GM18867 (cell line): ENCODE results near the gene AMFR.
A peak's percentile ranks its signal among the peaks of the same experiment; 100 is the strongest.

Source experiments
- ATAC-seq: cut with Tn5 transposase; IDR thresholded peaks from one replicate; pipeline ENCODE4 v1.9.1; 2021; ENCODE audit warnings: mild to moderate bottlenecking, moderate library complexity; ENCODE audit not compliant: unreplicated experiment

AMFR gene

DNA sequence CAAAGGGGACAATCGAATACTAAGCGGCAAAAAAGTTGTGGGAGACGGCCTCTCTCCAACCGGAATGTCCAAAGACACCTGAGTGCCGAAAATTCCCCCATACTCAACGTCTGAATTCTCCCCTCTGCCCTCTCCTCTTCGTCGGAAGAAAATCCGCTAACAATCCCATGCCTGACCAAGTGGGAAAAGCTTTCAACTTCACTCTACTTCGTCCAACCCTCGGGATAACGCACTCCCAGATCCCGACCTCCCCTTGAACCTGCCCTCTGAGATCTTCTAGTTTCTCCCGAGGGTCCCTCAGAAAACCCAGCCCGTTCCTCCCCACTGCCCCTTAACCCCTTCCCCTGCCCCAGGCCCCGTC is 961 bp downstream of the AMFR start:
- no peak for ATAC-seq

DNA sequence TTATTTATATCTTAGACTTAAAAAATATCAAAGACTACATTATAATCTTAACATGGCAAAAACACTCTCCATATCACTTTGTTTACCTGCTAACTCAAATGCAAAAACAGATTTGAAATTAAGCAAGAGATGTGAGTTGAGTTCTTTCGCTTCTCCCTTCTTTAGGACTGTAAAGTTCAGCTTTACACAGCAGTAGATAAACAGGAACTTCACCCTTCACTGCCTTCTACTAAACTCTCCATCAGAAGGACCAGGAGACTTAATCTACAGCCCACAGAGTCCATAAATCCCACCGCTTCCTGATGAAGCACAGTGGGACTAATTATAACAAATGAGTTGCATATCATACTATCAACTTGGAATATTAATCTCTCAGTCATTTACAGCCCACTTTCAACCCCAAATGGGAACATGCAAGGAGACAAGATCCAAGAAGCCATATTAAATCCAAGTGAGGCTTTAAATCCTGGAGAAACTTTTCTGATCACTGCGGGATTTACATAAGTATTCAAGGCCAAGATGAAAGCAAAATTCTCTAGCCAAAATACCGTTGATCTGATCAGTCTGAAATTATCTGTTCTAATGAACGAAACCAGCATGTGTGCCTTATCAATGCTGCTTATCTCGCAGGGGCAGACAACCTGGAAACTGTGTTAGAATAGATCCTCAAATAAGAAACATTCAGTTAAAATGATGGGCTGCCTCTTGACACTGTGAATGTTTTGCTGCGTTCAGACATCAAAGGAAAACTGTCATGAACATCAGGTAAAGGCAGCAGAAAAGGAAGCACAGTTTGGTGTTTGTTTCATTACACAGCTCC is 1.6 kb downstream of the AMFR start:
- peak; percentile 22 for ATAC-seq

- no peak for ATAC-seq
These were observed 2.4 kb downstream of the AMFR start for GRCh38 chr16:56422896-56423441.

- ATAC-seq, result no peak
These were observed 3.2 kb downstream of the AMFR start for GRCh38 chr16:56421976-56422669.

DNA sequence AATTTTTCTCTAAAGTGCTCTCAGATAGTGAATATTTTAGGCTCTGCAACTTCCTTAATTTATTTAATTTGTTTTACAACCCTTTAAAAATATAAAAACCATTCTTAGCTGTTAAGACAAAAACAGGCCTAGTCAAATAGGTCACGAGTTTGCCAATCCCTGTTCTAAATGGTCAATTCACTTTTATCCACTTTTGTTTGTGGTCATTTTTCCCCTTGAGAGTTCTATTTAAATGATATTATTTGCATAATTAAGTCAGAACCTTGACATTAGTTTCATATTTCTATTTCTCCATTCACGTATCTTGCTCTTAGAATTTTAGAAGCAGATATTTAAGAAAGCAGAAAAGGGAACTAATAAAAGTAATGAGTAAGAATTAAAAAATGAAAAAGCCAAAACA is 4.0 kb downstream of the AMFR start:
- ATAC-seq, result no peak

DNA sequence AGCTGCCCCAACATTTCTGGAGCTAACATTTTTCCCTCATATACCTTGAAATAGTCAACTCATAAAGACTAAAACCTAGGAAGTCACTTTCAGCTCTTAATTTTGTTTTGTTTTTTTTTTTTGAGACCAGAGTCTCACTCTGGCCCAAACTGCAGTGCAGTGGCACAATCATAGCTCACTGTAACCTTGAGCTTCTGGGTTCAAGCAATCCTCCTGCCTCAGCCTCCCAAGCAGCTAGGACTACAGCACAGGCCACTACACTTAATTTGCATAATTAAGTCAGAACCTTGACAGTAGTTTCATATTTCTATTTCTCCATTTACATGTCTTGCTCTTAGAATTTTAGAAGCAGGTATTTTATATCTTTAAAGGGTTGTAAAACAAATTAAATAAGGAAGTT is 4.7 kb downstream of the AMFR start:
- ATAC-seq, result no peak

GRCh38 chr16:56419740-56420548 is 5.4 kb downstream of the AMFR start:
- ATAC-seq, result no peak

GRCh38 chr16:56417138-56417537 is 8.2 kb downstream of the AMFR start:
- ATAC-seq, result no peak

- no peak for ATAC-seq
These were observed 9.5 kb downstream of the AMFR start for GRCh38 chr16:56415875-56416274.

- no peak for ATAC-seq
These were observed 11.0 kb downstream of the AMFR start for GRCh38 chr16:56414366-56414765.

- ATAC-seq, result no peak
These were observed 12.0 kb downstream of the AMFR start for GRCh38 chr16:56413381-56413780.

DNA sequence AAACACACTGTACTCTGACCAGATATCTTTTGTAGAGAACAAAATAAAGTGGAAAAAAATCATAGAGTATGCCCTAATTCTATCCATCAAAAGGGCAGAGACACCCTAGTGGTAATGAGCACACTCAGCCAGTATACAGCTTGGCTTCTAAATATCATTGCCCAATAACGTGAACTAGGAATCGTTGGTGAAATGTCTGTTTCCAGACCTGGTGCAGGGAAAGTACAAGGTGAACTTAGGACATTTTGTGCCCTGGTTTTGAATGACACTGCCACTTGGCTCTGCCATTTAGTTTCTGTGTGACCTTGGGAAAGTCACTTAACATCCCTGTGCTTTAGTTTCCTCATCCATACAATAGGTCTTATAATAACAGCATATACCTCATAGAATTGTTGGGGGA is 13.7 kb downstream of the AMFR start:
- no peak for ATAC-seq

DNA sequence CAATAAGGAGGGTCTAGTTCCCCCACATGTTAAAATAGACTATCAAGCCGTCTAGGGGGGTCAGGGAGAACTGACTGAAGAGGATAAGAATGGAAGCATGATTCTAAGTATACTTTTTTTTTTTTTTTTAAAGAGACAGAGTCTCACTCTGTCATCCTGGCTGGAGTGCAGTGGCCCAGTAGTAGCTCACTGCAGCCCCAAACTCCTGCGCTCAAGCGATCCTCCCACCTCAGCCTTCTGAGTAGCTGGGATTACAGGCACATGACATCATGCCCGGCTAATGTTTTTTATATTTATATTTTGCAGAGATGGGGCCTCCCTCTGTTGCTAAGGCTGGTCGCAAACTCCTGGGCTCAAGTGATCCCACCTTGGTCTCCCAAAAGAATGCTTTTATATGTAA is 14.2 kb downstream of the AMFR start:
- ATAC-seq, result no peak

DNA sequence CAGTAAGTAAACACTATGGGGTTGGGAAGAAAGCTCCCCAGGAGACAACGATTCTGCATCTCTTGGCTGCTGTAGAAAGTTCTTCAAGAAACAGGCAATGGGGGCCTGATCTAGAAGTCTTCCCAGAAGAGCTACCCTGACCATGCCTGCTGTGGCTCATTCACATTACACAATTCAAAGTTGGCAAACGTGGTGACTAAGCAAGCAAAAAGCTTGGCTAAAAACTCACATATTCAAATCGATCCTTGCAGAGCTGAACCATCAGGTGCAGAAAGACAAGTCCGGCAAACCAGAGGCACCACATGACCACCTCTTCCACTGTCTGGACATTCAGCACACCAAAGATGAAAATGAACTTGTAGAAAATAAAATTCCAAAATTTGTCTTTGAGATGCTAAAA is 16.1 kb downstream of the AMFR start:
- ATAC-seq, result no peak

- no peak for ATAC-seq
These were observed 16.8 kb downstream of the AMFR start for GRCh38 chr16:56408379-56409098.

GRCh38 chr16:56405977-56406672 is 19.2 kb downstream of the AMFR start:
- no peak for ATAC-seq

DNA sequence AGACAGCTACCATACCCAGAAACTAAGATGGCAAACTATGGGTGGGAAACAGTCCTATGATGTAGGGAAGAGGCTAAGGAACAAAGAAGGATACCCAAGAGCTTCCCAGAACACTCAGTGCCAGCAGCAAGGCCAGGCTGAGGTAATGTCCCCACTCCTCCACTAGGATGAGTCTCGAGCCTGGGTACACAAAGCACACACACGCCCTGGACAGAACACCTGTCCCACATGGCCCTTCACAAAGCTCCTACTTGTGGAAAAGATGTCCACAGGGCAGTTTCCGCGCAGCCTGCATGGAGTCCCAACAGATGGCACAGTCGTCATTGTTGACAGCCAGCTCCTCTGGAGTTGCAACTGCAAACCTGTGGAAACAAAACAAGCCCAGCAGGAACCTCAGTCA is 23.9 kb downstream of the AMFR start:
- ATAC-seq, result no peak

DNA sequence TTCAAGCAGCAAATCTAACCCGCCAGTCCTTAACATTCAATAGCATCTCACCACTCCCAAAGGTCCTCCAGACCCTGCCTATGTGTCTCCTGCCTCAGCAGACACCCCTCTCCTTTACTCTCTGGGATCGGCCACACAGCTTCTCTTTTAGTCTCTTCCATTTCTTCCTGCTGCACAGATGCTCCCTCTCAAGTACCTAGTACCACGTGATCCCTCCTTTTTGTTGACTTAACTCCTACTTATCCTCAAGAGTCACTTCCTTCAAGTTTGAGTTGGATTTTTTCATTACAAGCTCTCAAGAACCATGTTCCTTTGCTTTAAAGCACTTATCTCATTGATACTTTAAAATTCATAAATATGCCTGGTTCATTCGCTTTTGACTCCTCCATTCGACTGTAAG is 24.9 kb downstream of the AMFR start:
- ATAC-seq, result no peak

DNA sequence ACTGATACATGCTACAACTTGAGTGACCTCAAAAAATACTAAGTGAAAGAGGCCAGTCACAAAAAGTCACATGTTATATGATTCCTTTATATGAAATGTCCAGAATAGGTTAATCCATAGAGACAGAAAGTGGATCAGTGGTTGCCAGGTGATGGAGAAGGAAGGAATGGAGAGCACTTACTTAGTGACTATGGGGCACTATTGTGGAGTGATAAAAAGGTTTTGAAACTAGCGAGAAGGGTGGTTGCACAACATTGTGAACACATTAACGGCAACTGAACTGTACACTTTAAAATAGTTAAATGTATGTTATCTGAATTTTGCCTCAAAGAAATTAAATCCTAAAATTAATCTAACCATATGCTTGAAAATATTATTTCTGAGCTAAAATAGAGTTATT is 25.9 kb downstream of the AMFR start:
- no peak for ATAC-seq

- ATAC-seq, result no peak
These were observed 26.3 kb downstream of the AMFR start for GRCh38 chr16:56399047-56399446.
